ENCODE results near the gene IFT20. TPM values are rescaled to one million over a fixed set of nuclear protein-coding genes. Genes with fewer than 3 reads are reported as not detected.

IFT20 gene
- 58.5 and 63.2 TPM in 2 replicates for total RNA-seq (2011; cell fraction: chromatin; rRNA removed; ENCODE audit: low replicate concordance)
- 42.5 and 42.8 TPM in 2 replicates for total RNA-seq (2011; cell fraction: nucleolus; rRNA removed)
- 44.1 and 49.8 TPM in 2 replicates for total RNA-seq (2011; cell fraction: nucleoplasm; rRNA removed)
- total RNA-seq (2014; rRNA removed) = 25.1 and 25.5 TPM in 2 replicates
- 20.9 and 26.8 TPM in 2 replicates for total RNA-seq (2014; rRNA removed; fragmentation: Illumina TruSeq; extraction: Trizol)
- 14.3 and 14.6 TPM in 2 replicates for total RNA-seq (2015; rRNA removed; fragmentation: Illumina TruSeq; extraction: Trizol)
- 20.1 and 25.2 TPM in 2 replicates for total RNA-seq (2021)
- 35.8 and 38.6 TPM in 2 replicates for polyA plus RNA-seq (2011; rRNA removed)
- 15.7 and 17.9 TPM in 2 replicates for polyA plus RNA-seq (2011; cell fraction: cytosol; rRNA removed)
- 54.6 and 62.4 TPM in 2 replicates for polyA plus RNA-seq (2011; cell fraction: nucleus; rRNA removed)
- polyA plus RNA-seq (2012) = 20.5 and 42.0 TPM in 2 replicates
- 19.0 and 19.4 TPM in 2 replicates for polyA plus RNA-seq (2014; fragmentation: Illumina TruSeq; extraction: Trizol)
- 10 to 100 TPM; 11.2 to 17.7 TPM for polyA plus RNA-seq (2014; fragmentation: Nextera tagmentation; extraction: Ambion mirVana)
- 37.6 and 45.4 TPM in 2 replicates for polyA plus RNA-seq (2014; rRNA removed)
- polyA minus RNA-seq (2011; rRNA and poly(A)+ RNA removed) = 9.2 and 9.9 TPM in 2 replicates
- polyA minus RNA-seq (2011; cell fraction: cytosol; rRNA and poly(A)+ RNA removed) = 4.6 and 7.2 TPM in 2 replicates
- 10.8 and 16.7 TPM in 2 replicates for polyA minus RNA-seq (2011; cell fraction: nucleus; rRNA and poly(A)+ RNA removed)
- percentile 65 among the genes with signal in this experiment for Bru-seq, nascent RNA
- BruChase-seq, experiment 1, labeled RNA remaining after a 2-hour chase = percentile 68 among the genes with signal in this experiment
- percentile 70 among the genes with signal in this experiment for BruChase-seq, experiment 2, labeled RNA remaining after a 6-hour chase
- long read RNA-seq, experiment 1, transcript IFT20-213 (1 exons, 1,485 nt) = major isoform, 18 of 41 reads
- long read RNA-seq, experiment 1, transcript IFT20-203 (5 exons, 825 nt) = minor isoform, 10 of 41 reads
- long read RNA-seq, experiment 1, transcript IFT20-214 (6 exons, 1,071 nt) = minor isoform, 8 of 41 reads
- long read RNA-seq, experiment 1, partial matches to known transcripts = 2 of 41 reads
- long read RNA-seq, experiment 1, other reads (novel, unspliced or antisense) = 2 of 41 reads
- long read RNA-seq, experiment 2, transcript IFT20-213 (1 exons, 1,485 nt) = major isoform, 6 of 18 reads
- long read RNA-seq, experiment 2, transcript IFT20-214 (6 exons, 1,071 nt) = minor isoform, 5 of 18 reads
- long read RNA-seq, experiment 2, transcript IFT20-203 (5 exons, 825 nt) = major isoform, 6 of 18 reads
- long read RNA-seq, experiment 2, partial matches to known transcripts = 1 of 18 reads
- long read RNA-seq, experiment 2, other reads (novel, unspliced or antisense) = 0 of 18 reads
- long read RNA-seq, experiment 3, transcript IFT20-214 (6 exons, 1,071 nt) = major isoform, 9 of 15 reads
- long read RNA-seq, experiment 3, partial matches to known transcripts = 3 of 15 reads
- long read RNA-seq, experiment 3, other reads (novel, unspliced or antisense) = 0 of 15 reads

GRCh38 chr17:28335201-28335958, at the start of gene IFT20, which contains the start of gene TNFAIP1:
Gene IFT20, minus strand, starts transcription at chr17:28335472. Its CDS starts 3,487 bp downstream, at chr17:28331985.
Gene TNFAIP1, plus strand, starts transcription at chr17:28335761. Its CDS starts 3,761 bp downstream, at chr17:28339522.
- ATAC-seq = peak; percentile 98
- in situ Hi-C loops (cut with MboI) = no loop called here
- TF ChIP-seq ETV1 (tag; conservative IDR thresholded peaks at IDR 0.05; ENCODE audit: low read depth) (peak; percentile 81), ATF3 (IDR thresholded peaks at IDR 0.05) (peak; percentile 100), ATF3 (CRISPR knock-in tag; conservative IDR thresholded peaks at IDR 0.05) (peak; percentile 95), PCBP1 (IDR thresholded peaks at IDR 0.05; ENCODE audit: low read depth, low read length, poor library complexity, severe bottlenecking) (peak; percentile 68), KLF6 (CRISPR knock-in tag; IDR thresholded peaks at IDR 0.05; ENCODE audit: borderline replicate concordance) (peak; percentile 70; the same call in 1 of the 2 replicates), JUNB (CRISPR knock-in tag; conservative IDR thresholded peaks at IDR 0.05) (peak; percentile 98), FOXJ2 (tag; IDR thresholded peaks at IDR 0.05) (peak; percentile 99), MEIS2 (IDR thresholded peaks at IDR 0.05; ENCODE audit: partially characterized antibody) (no peak), ZBTB12 (CRISPR knock-in tag; IDR thresholded peaks at IDR 0.05) (peak; percentile 94), TEAD1 (CRISPR knock-in tag; IDR thresholded peaks at IDR 0.05) (peak; percentile 83 to 92; a peak in 3 of 4 replicates), ZNF143 (CRISPR knock-in tag; IDR thresholded peaks at IDR 0.05) (peak; percentile 95), ZNF134 (CRISPR knock-in tag; conservative IDR thresholded peaks at IDR 0.05) (0 out of 2 replicates have a peak, but pooled peaks have one; percentile 18), ZNF239 (CRISPR knock-in tag; IDR thresholded peaks at IDR 0.05) (peak; percentile 58)

More at GRCh38 chr17:28335201-28335958, at the start of gene IFT20, which contains the start of gene TNFAIP1:
- H3K79me2 ChIP-seq (ENCODE audit: control insufficient read depth, insufficient read depth, low read length) = peaks cover 33% of the 10 kb centered on the region
- H3K27ac ChIP-seq (ENCODE audit: extremely low read depth, low read depth, low read length) = peak within 1 kb of the TSS; percentile 65
- peaks cover 19 to 20% of the 10 kb centered on the region in 2 experiments; a peak in 4 of 5 replicates for H3K4me1 ChIP-seq (replicated peaks in 1 of 2; ENCODE audit: control insufficient read depth in 2 of 2, insufficient read depth in 2 of 2, low read length in 2 of 2)
- peak within 1 kb of the TSS; percentile 88 for H2AFZ ChIP-seq (ENCODE audit: low read depth, low read length)
- peak within 1 kb of the TSS; percentile 98 for H3K4me2 ChIP-seq (ENCODE audit: insufficient read depth, low read length)
- FAIRE-seq = peak; percentile 100
- H4K20me1 ChIP-seq (replicated peaks; ENCODE audit: control insufficient read depth, insufficient read depth, low read length) = peaks cover 14% of the 10 kb centered on the region
- peak; percentile 91 to 99 (median 94) for DNase-seq (ENCODE audit: extremely low read depth in 1 of 4, low spot score in 3 of 4)
- intact Hi-C loops (cut with micrococcal nuclease) = loop anchor here (2.0 kb wide), 1 partner anchor 17 kb away; the partner anchor contains the start of gene TMEM97
- H3K4me3 ChIP-seq = peak within 1 kb of the TSS; percentile 95
- H3K9me3 ChIP-seq (replicated peaks; ENCODE audit: control insufficient read depth, insufficient read depth, low read depth, low read length) = no peaks in the 10 kb centered on the region
- BruUV-seq (replicated peaks) = no TSS peak
- ChIA-PET POLR2A (interaction anchor here (0.7 to 6.5 kb wide), 16 partner anchors 8 to 129 kb away, joined by 3 to 62 read pairs (median 5); partner anchors contain the start of genes POLDIP2, SARM1 and TMEM97), CTCF (ENCODE audit: low intra/inter-chr PET ratio) (no interaction called here)
- WGBS (ENCODE audit: insufficient coverage, low coverage, missing lambda C conversion rate) = 1% methylated on average over 53 of the region's 62 CpGs
- no peaks in the 10 kb centered on the region for H3K27me3 ChIP-seq (ENCODE audit: control insufficient read depth in 2 of 2, insufficient read depth in 2 of 2, low read length in 2 of 2)
- peaks cover 23% of the 10 kb centered on the region; the same call in 2 of the 3 replicates for H3K36me3 ChIP-seq (ENCODE audit: control insufficient read depth, insufficient read depth, low read length)
- H3K9ac ChIP-seq (ENCODE audit: insufficient read depth in 1 of 2, low read depth in 2 of 2, low read length in 2 of 2) = peak within 1 kb of the TSS; percentile 75 to 92
- H3K9me1 ChIP-seq (ENCODE audit: control insufficient read depth, insufficient read depth, low read length) = no peaks in the 10 kb centered on the region

Measured in K562 (cell line).